ENCODE results near the gene PHF2. TPM values are rescaled to one million over a fixed set of nuclear protein-coding genes. Genes with fewer than 3 reads are reported as not detected.

PHF2 gene
- total and polyA plus RNA-seq, 2 of the 8 experiments (the other 6 are each of a cell fraction or from before 2014, with no cell fraction given): 3.4 to 9.4 TPM

- H3K9me3 ChIP-seq (ENCODE audit: insufficient read depth in 2 of 2, low read depth in 1 of 2, low read length in 1 of 2): no peaks in the 10 kb centered on the region
- no peak overlapping the region for H4K5ac ChIP-seq (ENCODE audit: insufficient read length, low read depth, low read length)
- H3K23me2 ChIP-seq (ENCODE audit: low read depth, low read length): no peaks in the 10 kb centered on the region; the same call in 1 of the 2 replicates
- H4K91ac ChIP-seq (replicated peaks; ENCODE audit: insufficient read length, low read length): no peak overlapping the region
- no peak overlapping the region for H4K8ac ChIP-seq (ENCODE audit: extremely low read depth, insufficient read depth, low read length)
- no peak overlapping the region for H3K4me3 ChIP-seq (ENCODE audit: extremely low read depth in 1 of 4, insufficient read depth in 2 of 4, low read depth in 3 of 4, low read length in 4 of 4)
- no peaks in the 10 kb centered on the region for H3K79me2 ChIP-seq (ENCODE audit: control insufficient read depth in 1 of 2, insufficient read depth in 2 of 2, low read length in 2 of 2)
- H2AFZ ChIP-seq (ENCODE audit: low read length): no peak overlapping the region
- DNase-seq (ENCODE audit: low read depth in 1 of 2, low spot score in 2 of 2): no peak
- no peak overlapping the region for H2AK5ac ChIP-seq (ENCODE audit: low read depth, low read length)
- H3K4me2 ChIP-seq (ENCODE audit: insufficient read depth in 1 of 2, low read depth in 2 of 2, low read length in 2 of 2): no peak overlapping the region
- no peak overlapping the region for H3K18ac ChIP-seq (ENCODE audit: extremely low read depth, low read length)
- no peak overlapping the region for H3K9ac ChIP-seq (replicated peaks in 1 of 4; ENCODE audit: extremely low read depth in 1 of 4, low read depth in 3 of 4, low read length in 3 of 4)
- H3K79me1 ChIP-seq (ENCODE audit: low read depth, low read length): no peaks in the 10 kb centered on the region
- WGBS, 2 experiments (ENCODE audit: extremely low coverage in 1 of 2, insufficient coverage in 1 of 2, insufficient read length in 1 of 2, insufficient replicate concordance in 2 of 2, low coverage in 1 of 2, low lambda C conversion rate in 2 of 2, missing lambda C conversion rate in 1 of 2): 89% methylated on average over 9 of the region's 9 CpGs; no CpG with 5 or more reads in 1 of the 2 experiments
- ChIA-PET POLR2A (ENCODE audit: partially characterized antibody) (no interaction called here), CTCF (ENCODE audit: partially characterized antibody) (no interaction called here)
- no peak overlapping the region for H3K56ac ChIP-seq (replicated peaks; ENCODE audit: insufficient read length, low read depth, low read length)
- no peak overlapping the region for H2BK5ac ChIP-seq (ENCODE audit: low read depth, low read length)
- no peak overlapping the region for H3K14ac ChIP-seq (ENCODE audit: insufficient read length)
- no peaks in the 10 kb centered on the region for H3K4me1 ChIP-seq (replicated peaks in 1 of 4; ENCODE audit: control insufficient read depth in 3 of 4, insufficient read depth in 4 of 4, low read length in 3 of 4)
- no peak for FAIRE-seq
- no peaks in the 10 kb centered on the region for H3K27me3 ChIP-seq (replicated peaks in 1 of 4; ENCODE audit: control insufficient read depth in 3 of 4, extremely low read depth in 1 of 4, insufficient read depth in 3 of 4, low read length in 3 of 4)
- H3K4ac ChIP-seq (replicated peaks; ENCODE audit: insufficient read length, low read depth, low read length): no peak overlapping the region
- no peak overlapping the region for H3K27ac ChIP-seq (ENCODE audit: low read depth, low read length)
- H2BK12ac ChIP-seq (ENCODE audit: low read depth, low read length): no peak overlapping the region
- H3K23ac ChIP-seq (ENCODE audit: insufficient read length): no peak overlapping the region
- no peak overlapping the region for H2BK120ac ChIP-seq (replicated peaks; ENCODE audit: low read depth, low read length)
- H2BK15ac ChIP-seq (ENCODE audit: low read length): no peak overlapping the region
- no peak overlapping the region for H2BK20ac ChIP-seq (ENCODE audit: low read length)
- peaks cover 0 to 2% of the 10 kb centered on the region in 2 experiments for H4K20me1 ChIP-seq (replicated peaks in 1 of 2; ENCODE audit: control insufficient read depth in 1 of 2, insufficient read depth in 2 of 2, low read length in 2 of 2)
- H3K36me3 ChIP-seq (ENCODE audit: control insufficient read depth in 2 of 4, insufficient read depth in 4 of 4, low read length in 3 of 4): no peaks in the 10 kb centered on the region
- no peak for TF ChIP-seq CTBP2 (IDR thresholded peaks at IDR 0.05; ENCODE audit: borderline replicate concordance, insufficient read depth, insufficient read length, low read length)
- no peak for TF ChIP-seq GABPA (IDR thresholded peaks at IDR 0.05; ENCODE audit: borderline replicate concordance, insufficient read depth, low read length)
- no peak for TF ChIP-seq SIN3A (conservative IDR thresholded peaks at IDR 0.05 in 1 of 2, IDR thresholded peaks at IDR 0.05 in 1 of 2; ENCODE audit: low read depth in 1 of 2, low read length in 2 of 2)
- no peak for TF ChIP-seq NANOG (IDR thresholded peaks at IDR 0.05; ENCODE audit: insufficient read depth, low read depth, low read length, poor library complexity, severe bottlenecking)
- TF ChIP-seq BACH1 (IDR thresholded peaks at IDR 0.05; ENCODE audit: low read length): no peak
- no peak for TF ChIP-seq ATF3 (IDR thresholded peaks at IDR 0.05; ENCODE audit: insufficient read depth, low read depth, low read length)
- no peak for TF ChIP-seq POLR2A (IDR thresholded peaks at IDR 0.05; ENCODE audit: control extremely low read depth in 1 of 2, low read depth in 2 of 2, low read length in 2 of 2)
- TF ChIP-seq, protein P1, sequence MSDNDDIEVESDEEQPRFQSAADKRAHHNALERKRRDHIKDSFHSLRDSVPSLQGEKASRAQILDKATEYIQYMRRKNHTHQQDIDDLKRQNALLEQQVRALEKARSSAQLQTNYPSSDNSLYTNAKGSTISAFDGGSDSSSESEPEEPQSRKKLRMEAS (IDR thresholded peaks at IDR 0.05): no peak
- no peak for TF ChIP-seq KDM4A (IDR thresholded peaks at IDR 0.05; ENCODE audit: low read depth, low read length, severe bottlenecking)
- no peak for TF ChIP-seq YY1 (IDR thresholded peaks at IDR 0.05; ENCODE audit: low read depth, low read length)
- TF ChIP-seq PHF8 (conservative IDR thresholded peaks at IDR 0.05; ENCODE audit: low read depth, low read length): no peak
- no peak for TF ChIP-seq JUN (IDR thresholded peaks at IDR 0.05; ENCODE audit: low read depth, low read length)
- TF ChIP-seq CEBPB (IDR thresholded peaks at IDR 0.05; ENCODE audit: low read depth, low read length): no peak
- TF ChIP-seq RAD21 (IDR thresholded peaks at IDR 0.05 in 1 of 2, conservative IDR thresholded peaks at IDR 0.05 in 1 of 2; ENCODE audit: low read depth in 2 of 2, low read length in 2 of 2): no peak
These were observed 136.5 kb downstream of the PHF2 start for GRCh38 chr9:93712896-93713295.

Measured in H1 (cell line).